Endothelial cell of umbilical vein (primary cell): Measurements from ENCODE around the gene MCM7. TPM values are rescaled to one million over a fixed set of nuclear protein-coding genes. Genes with fewer than 3 reads are reported as not detected.
A peak's percentile ranks its signal among the peaks of the same experiment; 100 is the strongest.

Experiments used
- BruUV-seq: library from RNA; stranded (reverse); fragments of 400-500 nt; replicated peaks from 2 replicates; lab custom pipeline; 2021; lab: Mats Ljungman, UMichigan
- CTCF ChIA-PET: fragments of 300-600, 350-600 bp; sonication (Branson Sonifier 250); formaldehyde crosslinking; loops from one replicate; lab custom pipeline; 2021; ENCODE audit warnings: antibody characterized with exemption, inconsistent platforms; lab: Charles Lee
- POLR2A ChIA-PET: fragments of 300-600, 350-600 bp; sonication (Branson Sonifier 250); formaldehyde crosslinking; loops from one replicate; lab custom pipeline; 2021; ENCODE audit warnings: antibody characterized with exemption, inconsistent platforms; lab: Charles Lee
- DNase-seq: peaks from one replicate; pipeline ENCODE4 v3.0.0-alpha.2; 2011; ENCODE audit warnings: low read depth, low spot score
- FAIRE-seq: peaks from 2 replicates; lab custom pipeline; 2011; peaks lifted over from hg19 to GRCh38; lab: Jason Lieb, UNC
- H2AFZ ChIP-seq: 2 replicates; pipeline ENCODE4 v1.6.0; 2012; ENCODE audit warnings: low read depth, low read length, control low read depth, inconsistent platforms
- H3K27ac ChIP-seq: 2 replicates; pipeline ENCODE4 v1.5.1; 2011; ENCODE audit warnings: low read depth, mild to moderate bottlenecking, control low read depth, low read length, moderate library complexity; ENCODE audit not compliant: insufficient read depth
- H3K27me3 ChIP-seq, 2 experiments: 2 replicates each; pipeline versions ENCODE4 v1.6.0 to v1.6.1; 2011; ENCODE audit warnings: low read length in 2 of 2, mixed read lengths in 1 of 2; ENCODE audit not compliant: control insufficient read depth in 2 of 2, insufficient read depth in 2 of 2
- H3K36me3 ChIP-seq, 2 experiments: 2 replicates in 1 of 2; 3 replicates in 1 of 2; pipeline ENCODE4 v1.5.1; 2011; ENCODE audit warnings: low read length in 2 of 2, mild to moderate bottlenecking in 1 of 2, moderate library complexity in 1 of 2; ENCODE audit not compliant: control insufficient read depth in 2 of 2, insufficient read depth in 2 of 2; ENCODE audit errors: extremely low read depth in 1 of 2
- H3K4me1 ChIP-seq: 3 replicates; pipeline ENCODE4 v1.5.1; 2011; ENCODE audit warnings: mild to moderate bottlenecking, low read length; ENCODE audit not compliant: control insufficient read depth, insufficient read depth; ENCODE audit errors: extremely low read depth
- H3K4me2 ChIP-seq: 2 replicates; pipeline ENCODE4 v1.6.1; 2011; ENCODE audit warnings: low read length, control low read depth, mixed read lengths; ENCODE audit not compliant: insufficient read depth
- H3K4me3 ChIP-seq, 3 experiments: fragments of 200-600 bp in 1 of 3; sonication (generic), shearing (Covaris generic) in 1 of 3; replicated peaks in 1 of 3; 2 replicates each; pipeline ENCODE4 v1.5.1; 2011 to 2016; ENCODE audit warnings: control low read depth in 3 of 3, low read length in 3 of 3, mild to moderate bottlenecking in 2 of 3, inconsistent platforms in 1 of 3, low read depth in 1 of 3, moderate library complexity in 1 of 3; ENCODE audit not compliant: insufficient read depth in 1 of 3
- H3K79me2 ChIP-seq: 2 replicates; pipeline ENCODE4 v1.6.0; 2012; ENCODE audit warnings: low read length, inconsistent platforms; ENCODE audit not compliant: control insufficient read depth, insufficient read depth
- H3K9ac ChIP-seq: replicated peaks from 2 replicates; pipeline ENCODE3; 2011; ENCODE audit warnings: low read length, control low read depth; ENCODE audit not compliant: insufficient read depth; ENCODE audit errors: extremely low read depth
- H3K9me1 ChIP-seq: replicated peaks from 3 replicates; pipeline ENCODE4 v1.6.0; 2011; ENCODE audit warnings: mild to moderate bottlenecking, low read length; ENCODE audit not compliant: control insufficient read depth, insufficient read depth; ENCODE audit errors: extremely low read depth
- H3K9me3 ChIP-seq: replicated peaks from 2 replicates; pipeline ENCODE4 v1.5.1; 2012; ENCODE audit warnings: low read length, inconsistent platforms; ENCODE audit not compliant: control insufficient read depth, insufficient read depth
- H4K20me1 ChIP-seq: replicated peaks from 2 replicates; pipeline ENCODE3; 2011; ENCODE audit warnings: mild to moderate bottlenecking, low read length; ENCODE audit not compliant: control insufficient read depth, insufficient read depth; ENCODE audit errors: extremely low read depth
- CTCF ChIP-seq, 2 donors: IDR thresholded peaks; 1 replicate in 1 of 2; 2 replicates in 1 of 2; pipeline ENCODE4 v1.5.1; 2011; ENCODE audit warnings: low read length in 2 of 2, mild to moderate bottlenecking in 2 of 2, moderate library complexity in 2 of 2, control low read depth in 1 of 2, inconsistent platforms in 1 of 2, low read depth in 1 of 2; ENCODE audit not compliant: insufficient read depth in 1 of 2; ENCODE audit errors: extremely low read depth in 1 of 2
- FOS ChIP-seq: IDR thresholded peaks from 2 replicates; pipeline ENCODE4 v1.6.1; 2011; ENCODE audit warnings: mild to moderate bottlenecking, low read length, moderate library complexity, borderline replicate concordance; ENCODE audit not compliant: insufficient read depth
- GATA2 ChIP-seq: IDR thresholded peaks from 2 replicates; pipeline ENCODE4 v1.7.0; 2011; ENCODE audit warnings: low read depth, mild to moderate bottlenecking, moderate library complexity, mixed read lengths, low read length; ENCODE audit not compliant: insufficient read length, insufficient read depth
- JUN ChIP-seq: IDR thresholded peaks from 2 replicates; pipeline ENCODE4 v1.6.1; 2011; ENCODE audit warnings: borderline replicate concordance, low read depth; ENCODE audit not compliant: insufficient read length, insufficient read depth
- POLR2A ChIP-seq: IDR thresholded peaks from 2 replicates; pipeline ENCODE4 v1.6.1; 2012; ENCODE audit warnings: low read depth, mild to moderate bottlenecking, control low read depth, low read length
- dilution Hi-C: fragments of 300-500 bp; cut with MboI; formaldehyde crosslinking; loops from one replicate; pipeline ENCODE4 v1.15.0; 2019; ENCODE audit warnings: low sequenced_read_pairs; ENCODE audit not compliant: extremely low pct_ligation_motif_present
- intact Hi-C: fragments of 100-400 bp; cut with micrococcal nuclease; formaldehyde crosslinking; loops from one replicate; pipeline ENCODE4 v1.10.0; 2022
- polyA plus RNA-seq, 4 experiments: library from polyadenylated mRNA; depleted of rRNA in 3 of 4; stranded (reverse) in 3 of 4; unstranded in 1 of 4; fragments of >200 nt; gene quantifications; 2 replicates each; pipeline versions ENCODE4 v1.2.1 to v1.2.3, GENCODE V29; 2011 to 2012; ENCODE audit warnings: missing spikeins in 1 of 4
- total RNA-seq: library from RNA; stranded (reverse); gene quantifications from 2 replicates; pipeline ENCODE4 v1.2.3, GENCODE V29; 2021

MCM7 gene
- total and polyA plus RNA-seq, 2 donors (not counting 3 experiments of a cell fraction or from before 2014, with no cell fraction given) = 156 to 187 TPM

- TF ChIP-seq FOS (no peak), GATA2 (no peak), CTCF (IDR thresholded peaks at IDR 0.05; ENCODE audit: extremely low read depth in 1 of 2, insufficient read depth in 1 of 2, low read depth in 1 of 2, low read length in 2 of 2) (no peak), POLR2A (no peak), JUN (no peak)
- Histone ChIP-seq H3K9ac (no peak overlapping the region), H3K4me2 (peak overlapping the region; percentile 67)
These were observed 19.5 kb upstream of the MCM7 start for GRCh38 chr7:100120733-100121036.

More at GRCh38 chr7:100120733-100121036, 19.5 kb upstream of the MCM7 start:
- CTCF ChIA-PET = interaction anchor here (1.0 to 1.6 kb wide), 3 partner anchors 10 to 127 kb away, joined by 3 to 4 read pairs (median 3); partner anchors contain the start of genes AP4M1 and MCM7
- Histone ChIP-seq H2AFZ (no peak overlapping the region), H4K20me1 (no peaks in the 10 kb centered on the region), H3K79me2 (peaks cover 10% of the 10 kb centered on the region), H3K27ac (no peak overlapping the region), H3K4me3 (no peak overlapping the region), H3K36me3 (peaks cover 0 to 2% of the 10 kb centered on the region in 2 experiments), H3K27me3 (no peaks in the 10 kb centered on the region), H3K9me1 (no peaks in the 10 kb centered on the region), H3K9me3 (no peaks in the 10 kb centered on the region), H3K4me1 (peaks cover 11% of the 10 kb centered on the region)
- intact Hi-C loops = loop anchor here (1.0 kb wide), 1 partner anchor 14 kb away; no protein-coding TSS in a partner anchor
- BruUV-seq = no TSS peak
- no peak for DNase-seq
- no peak for FAIRE-seq
- dilution Hi-C loops = no loop called here
- POLR2A ChIA-PET = no interaction called here
